ENCODE measurements around the gene FMNL3. TPM values are rescaled to one million over a fixed set of nuclear protein-coding genes. Genes with fewer than 3 reads are reported as not detected.
A peak's percentile ranks its signal among the peaks of the same experiment; 100 is the strongest.

FMNL3 gene
- total RNA-seq, 4 donors from 2014 or later: 9.6 to 14.6 (median 12.8) TPM

- H3K36me3 ChIP-seq: peaks cover 12 to 95% (median 90%) of the 10 kb centered on the region in 4 donors
- no peaks in the 10 kb centered on the region for H3K9me3 ChIP-seq
- no peak overlapping the region for H3K4me3 ChIP-seq
- no peaks in the 10 kb centered on the region for H3K27me3 ChIP-seq
- WGBS: 75% methylated on average over 3 of the region's 3 CpGs
- intact Hi-C loops (cut with DNase I): no loop called here
- DNase-seq (ENCODE audit: extremely low spot score): no peak
- H3K4me1 ChIP-seq: peaks cover 29 to 45% (median 37%) of the 10 kb centered on the region in 4 donors
- H3K27ac ChIP-seq (replicated peaks in 1 of 4): no peak overlapping the region
- no peak for TF ChIP-seq EP300 (IDR thresholded peaks at IDR 0.05)
- TF ChIP-seq POLR2A (IDR thresholded peaks at IDR 0.05; ENCODE audit: low read depth): no peak
- TF ChIP-seq POLR2AphosphoS5 (IDR thresholded peaks at IDR 0.05): no peak
- TF ChIP-seq CTCF (IDR thresholded peaks at IDR 0.05): no peak
Observed at GRCh38 chr12:49648712-49649003, 58.5 kb downstream of the FMNL3 start.

- WGBS: 83% methylated on average over 15 of the region's 15 CpGs
- Histone ChIP-seq H3K36me3 (peaks cover 13 to 95% (median 90%) of the 10 kb centered on the region in 4 donors), H3K9me3 (no peaks in the 10 kb centered on the region), H3K27me3 (no peaks in the 10 kb centered on the region), H3K27ac (replicated peaks in 1 of 4) (peak overlapping the region in 3 of 4 donors; percentile 20 to 53 (median 51)), H3K4me3 (no peak overlapping the region), H3K4me1 (peaks cover 29 to 45% (median 37%) of the 10 kb centered on the region in 4 donors)
- intact Hi-C loops (cut with DNase I): no loop called here
- no peak for DNase-seq (ENCODE audit: extremely low spot score)
- TF ChIP-seq CTCF (IDR thresholded peaks at IDR 0.05) (no peak), POLR2AphosphoS5 (IDR thresholded peaks at IDR 0.05) (no peak), EP300 (IDR thresholded peaks at IDR 0.05) (no peak), POLR2A (IDR thresholded peaks at IDR 0.05; ENCODE audit: low read depth) (no peak)
Observed at GRCh38 chr12:49647827-49648711, 59.1 kb downstream of the FMNL3 start.

- Histone ChIP-seq H3K4me3 (no peak overlapping the region), H3K36me3 (peaks cover 13 to 96% (median 94%) of the 10 kb centered on the region in 4 donors), H3K9me3 (no peaks in the 10 kb centered on the region), H3K27me3 (no peaks in the 10 kb centered on the region), H3K27ac (replicated peaks in 1 of 4) (peak overlapping the region in 3 of 4 donors; percentile 13 to 53 (median 51)), H3K4me1 (peaks cover 29 to 45% (median 37%) of the 10 kb centered on the region in 4 donors)
- no peak for DNase-seq (ENCODE audit: extremely low spot score)
- intact Hi-C loops (cut with DNase I): no loop called here
- 61% methylated on average over 7 of the region's 12 CpGs for WGBS
- no peak for TF ChIP-seq EP300 (IDR thresholded peaks at IDR 0.05)
- no peak for TF ChIP-seq CTCF (IDR thresholded peaks at IDR 0.05)
- TF ChIP-seq POLR2A (IDR thresholded peaks at IDR 0.05; ENCODE audit: low read depth): no peak
- TF ChIP-seq POLR2AphosphoS5 (IDR thresholded peaks at IDR 0.05): no peak
Observed at GRCh38 chr12:49646871-49647654, 60.1 kb downstream of the FMNL3 start.

GRCh38 chr12:49646331-49646830 lies 60.8 kb downstream of the FMNL3 start:
- no peak for TF ChIP-seq CTCF (IDR thresholded peaks at IDR 0.05)
- no peak for TF ChIP-seq POLR2A (IDR thresholded peaks at IDR 0.05; ENCODE audit: low read depth)
- no peak for TF ChIP-seq POLR2AphosphoS5 (IDR thresholded peaks at IDR 0.05)
- TF ChIP-seq EP300 (IDR thresholded peaks at IDR 0.05): no peak
- 94% methylated on average over 7 of the region's 7 CpGs for WGBS
- intact Hi-C loops (cut with DNase I): no loop called here
- H3K4me1 ChIP-seq: peaks cover 29 to 45% (median 37%) of the 10 kb centered on the region in 4 donors
- no peak for DNase-seq (ENCODE audit: extremely low spot score)
- H3K27me3 ChIP-seq: no peaks in the 10 kb centered on the region
- peak overlapping the region in 1 of 4 donors; percentile 51 for H3K27ac ChIP-seq (replicated peaks in 1 of 4)
- H3K9me3 ChIP-seq: no peaks in the 10 kb centered on the region
- H3K36me3 ChIP-seq: peaks cover 13 to 96% (median 95%) of the 10 kb centered on the region in 4 donors
- no peak overlapping the region for H3K4me3 ChIP-seq

Data from esophagus muscularis mucosa (tissue), 4 donors.